NCI-H1930 (cell line): ENCODE measurements around the gene CLCN1.

Source experiments
- DNase-seq, 2 experiments: peaks; one replicate each; lab custom pipeline; 2025; lab: John Stamatoyannopoulos, UW

The CLCN1 gene

GRCh38 chr7:143397710-143398530 is 82.0 kb downstream of the CLCN1 start:
- no peak for DNase-seq

- DNase-seq = no peak
Observed at GRCh38 chr7:143398616-143399015, 82.7 kb downstream of the CLCN1 start.

DNA sequence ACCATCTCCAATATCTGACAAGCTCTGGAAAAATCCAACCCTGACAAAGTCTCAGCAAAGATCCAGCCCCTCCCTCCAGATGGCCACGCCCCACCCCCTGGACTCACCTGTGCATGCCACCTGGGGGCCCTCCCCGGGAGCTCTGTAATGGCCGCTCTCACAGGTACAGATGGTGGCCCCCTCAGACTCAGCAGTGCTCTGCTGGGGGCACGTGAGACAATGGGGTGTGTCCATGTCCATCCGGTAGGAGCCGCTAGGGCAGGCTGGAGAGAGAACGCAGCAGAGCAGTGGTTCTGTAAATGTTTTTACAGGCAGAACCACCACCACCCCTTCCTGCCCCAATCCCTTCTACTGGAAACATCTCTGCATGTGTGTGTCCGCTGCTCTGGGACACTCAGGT is 83.2 kb downstream of the CLCN1 start:
- no peak for DNase-seq

DNA sequence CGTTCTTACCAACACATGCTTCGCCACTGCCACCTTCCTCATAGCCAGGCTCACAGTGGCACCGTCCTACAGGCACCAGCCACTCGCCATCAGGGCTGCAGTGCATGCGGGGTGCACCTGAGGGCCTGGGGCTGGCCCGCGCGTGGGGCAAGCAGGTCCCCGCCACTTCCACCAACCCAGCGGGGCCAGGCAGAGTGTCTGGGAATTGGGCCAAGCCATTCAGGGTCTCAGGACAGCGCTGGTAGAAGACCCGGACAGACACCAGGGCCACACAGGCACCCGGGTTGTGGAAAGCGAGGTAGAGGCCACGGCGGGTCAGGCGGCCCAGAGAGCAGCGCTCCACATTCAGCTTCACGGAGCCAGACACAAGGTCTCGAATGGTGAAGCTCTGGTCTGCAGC is 83.7 kb downstream of the CLCN1 start:
- DNase-seq = no peak

- no peak for DNase-seq
Observed at GRCh38 chr7:143401265-143401664, 85.4 kb downstream of the CLCN1 start.
